Stomach (tissue), 9 donors: ENCODE results near the gene SLC24A3. TPM values are rescaled to one million over a fixed set of nuclear protein-coding genes. Genes with fewer than 3 reads are reported as not detected.

Experiments used
- DNase-seq, 2 donors: peaks; one replicate each; pipeline versions ENCODE4 v3.0.0 to v3.0.0-alpha.2; 2013 to 2019
- H3K27ac ChIP-seq, 5 donors: fragments of 200-600 bp in 4 of 5; sonication (generic) in 4 of 5; one replicate each; pipeline ENCODE4 v1.5.1; 2013 to 2019; ENCODE audit warnings: mild to moderate bottlenecking in 1 of 5, moderate library complexity in 1 of 5
- H3K27me3 ChIP-seq, 3 donors: fragments of 200-600 bp; sonication (generic); one replicate each; pipeline ENCODE4 v1.5.1; 2017 to 2019; ENCODE audit warnings: mixed run types in 1 of 3
- H3K36me3 ChIP-seq, 4 donors: fragments of 200-600 bp; sonication (generic); 1 replicate in 3 of 4; 2 replicates in 1 of 4; pipeline ENCODE4 v1.5.1; 2016 to 2019
- H3K4me1 ChIP-seq, 4 donors: fragments of 200-600 bp; sonication (generic); one replicate each; pipeline ENCODE4 v1.5.1; 2016 to 2019
- H3K4me3 ChIP-seq, 4 donors: fragments of 200-600 bp; sonication (generic) in 3 of 4; one replicate each; pipeline ENCODE4 v1.5.1; 2016 to 2019; ENCODE audit warnings: mild to moderate bottlenecking in 1 of 4
- H3K9me3 ChIP-seq, 4 donors: fragments of 200-600 bp; sonication (generic); one replicate each; pipeline ENCODE4 v1.5.1; 2016 to 2019
- EP300 ChIP-seq: sonication (generic); formaldehyde crosslinking; IDR thresholded peaks from one replicate; pipeline ENCODE4 v1.6.1; 2017; ENCODE audit warnings: antibody characterized with exemption
- POLR2A ChIP-seq, 4 donors: fragments of 450-650 bp; IDR thresholded peaks; one replicate each; pipeline ENCODE4 v1.6.1; 2016; ENCODE audit warnings: antibody characterized with exemption in 4 of 4, control low read depth in 2 of 4, mild to moderate bottlenecking in 1 of 4, moderate library complexity in 1 of 4
- POLR2AphosphoS5 ChIP-seq, 3 donors: sonication (generic); formaldehyde crosslinking; IDR thresholded peaks; one replicate each; pipeline ENCODE4 v1.6.1; 2016; ENCODE audit warnings: antibody characterized with exemption in 3 of 3
- WGBS, 5 donors: extraction: QIAGEN DNeasy Blood & Tissue Kit in 3 of 5; methylation state at CpG; one replicate each; pipeline versions ENCODE4 v1.1.5 to v1.1.7; 2013 to 2018; 5-methylcytosine and 5-hydroxymethylcytosine counted together
- intact Hi-C: fragments of 100-400 bp; cut with DNase I; formaldehyde crosslinking; loops from one replicate; pipeline ENCODE4 v1.15.1; 2023; ENCODE audit warnings: low total_unique reads
- polyA plus RNA-seq, 3 donors: library from polyadenylated mRNA; stranded (reverse); fragments of 200-250 nt; gene quantifications; one replicate each; pipeline ENCODE4 v1.2.3, GENCODE V29; 2013
- total RNA-seq, 5 donors: library from RNA; depleted of rRNA; stranded (reverse); fragments of >200 nt; gene quantifications; one replicate each; pipeline versions ENCODE4 v1.1.0 to v1.2.3, GENCODE V29; 2014 to 2016
- TF ChIP-seq, protein P1 (sequence below), 7 experiments: fragments of 450-650 bp in 4 of 7; fragments of 200-600 bp in 3 of 7; sonication (generic) in 3 of 7; IDR thresholded peaks; one replicate each; pipeline ENCODE4 v1.5.1; 2016 to 2019; ENCODE audit warnings: antibody characterized with exemption in 7 of 7, control low read depth in 2 of 7, mild to moderate bottlenecking in 1 of 7
- donor health status: healthy with polysubstance abuse.
- donor health status: Bipolar disorder and iron deficiency.
- donor health status: healthy.

SLC24A3 gene
- total and polyA plus RNA-seq, 8 donors = 1.8 to 9.0 (median 4.5) TPM

GRCh38 chr20:19397666-19398065 lies 185.2 kb downstream of the SLC24A3 start:
- H3K4me3 ChIP-seq = no peak overlapping the region
- peaks cover 0 to 13% (median 6%) of the 10 kb centered on the region in 4 donors for H3K9me3 ChIP-seq
- no peak overlapping the region for H3K27ac ChIP-seq
- H3K4me1 ChIP-seq = no peaks in the 10 kb centered on the region
- TF ChIP-seq EP300 (no peak), POLR2AphosphoS5 (IDR thresholded peaks at IDR 0.05) (no peak), POLR2A (IDR thresholded peaks at IDR 0.05) (no peak)
- TF ChIP-seq, protein P1, sequence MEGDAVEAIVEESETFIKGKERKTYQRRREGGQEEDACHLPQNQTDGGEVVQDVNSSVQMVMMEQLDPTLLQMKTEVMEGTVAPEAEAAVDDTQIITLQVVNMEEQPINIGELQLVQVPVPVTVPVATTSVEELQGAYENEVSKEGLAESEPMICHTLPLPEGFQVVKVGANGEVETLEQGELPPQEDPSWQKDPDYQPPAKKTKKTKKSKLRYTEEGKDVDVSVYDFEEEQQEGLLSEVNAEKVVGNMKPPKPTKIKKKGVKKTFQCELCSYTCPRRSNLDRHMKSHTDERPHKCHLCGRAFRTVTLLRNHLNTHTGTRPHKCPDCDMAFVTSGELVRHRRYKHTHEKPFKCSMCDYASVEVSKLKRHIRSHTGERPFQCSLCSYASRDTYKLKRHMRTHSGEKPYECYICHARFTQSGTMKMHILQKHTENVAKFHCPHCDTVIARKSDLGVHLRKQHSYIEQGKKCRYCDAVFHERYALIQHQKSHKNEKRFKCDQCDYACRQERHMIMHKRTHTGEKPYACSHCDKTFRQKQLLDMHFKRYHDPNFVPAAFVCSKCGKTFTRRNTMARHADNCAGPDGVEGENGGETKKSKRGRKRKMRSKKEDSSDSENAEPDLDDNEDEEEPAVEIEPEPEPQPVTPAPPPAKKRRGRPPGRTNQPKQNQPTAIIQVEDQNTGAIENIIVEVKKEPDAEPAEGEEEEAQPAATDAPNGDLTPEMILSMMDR (IDR thresholded peaks at IDR 0.05) = no peak
- no peaks in the 10 kb centered on the region for H3K27me3 ChIP-seq
- no peaks in the 10 kb centered on the region for H3K36me3 ChIP-seq
- intact Hi-C loops = no loop called here
- DNase-seq = no peak
- 58 to 85% (median 64%) methylated on average over 1 of the region's 1 CpG for WGBS, 5 donors

GRCh38 chr20:19401096-19401495 lies 188.7 kb downstream of the SLC24A3 start:
- Histone ChIP-seq H3K27me3 (no peaks in the 10 kb centered on the region), H3K27ac (no peak overlapping the region), H3K36me3 (no peaks in the 10 kb centered on the region), H3K9me3 (peaks cover 0 to 13% (median 6%) of the 10 kb centered on the region in 4 donors), H3K4me1 (no peaks in the 10 kb centered on the region), H3K4me3 (no peak overlapping the region)
- no peak for DNase-seq
- intact Hi-C loops = no loop called here
- TF ChIP-seq POLR2AphosphoS5 (IDR thresholded peaks at IDR 0.05) (no peak), POLR2A (IDR thresholded peaks at IDR 0.05) (no peak), EP300 (no peak)
- TF ChIP-seq, protein P1 (IDR thresholded peaks at IDR 0.05) = no peak
- WGBS, 5 donors = 67 to 83% (median 71%) methylated on average over 4 of the region's 4 CpGs

- Histone ChIP-seq H3K27me3 (no peaks in the 10 kb centered on the region), H3K4me3 (no peak overlapping the region), H3K9me3 (peaks cover 0 to 5% (median under 1%) of the 10 kb centered on the region in 4 donors), H3K4me1 (no peaks in the 10 kb centered on the region), H3K36me3 (no peaks in the 10 kb centered on the region), H3K27ac (no peak overlapping the region)
- intact Hi-C loops = no loop called here
- no peak for DNase-seq
- TF ChIP-seq, protein P1 (IDR thresholded peaks at IDR 0.05) = no peak
- no peak for TF ChIP-seq POLR2A (IDR thresholded peaks at IDR 0.05)
- no peak for TF ChIP-seq POLR2AphosphoS5 (IDR thresholded peaks at IDR 0.05)
- no peak for TF ChIP-seq EP300
- WGBS, 5 donors = 80 to 88% (median 86%) methylated on average over 4 of the region's 4 CpGs
Observed at GRCh38 chr20:19403549-19403948, 191.1 kb downstream of the SLC24A3 start.

GRCh38 chr20:19404826-19405225 lies 192.4 kb downstream of the SLC24A3 start:
- 76 to 91% (median 80%) methylated on average over 3 of the region's 3 CpGs for WGBS, 5 donors
- Histone ChIP-seq H3K9me3 (no peaks in the 10 kb centered on the region), H3K36me3 (no peaks in the 10 kb centered on the region), H3K4me1 (no peaks in the 10 kb centered on the region), H3K27me3 (no peaks in the 10 kb centered on the region), H3K4me3 (no peak overlapping the region), H3K27ac (no peak overlapping the region)
- intact Hi-C loops = no loop called here
- TF ChIP-seq, protein P1 (IDR thresholded peaks at IDR 0.05) = no peak
- TF ChIP-seq POLR2AphosphoS5 (IDR thresholded peaks at IDR 0.05) (no peak), EP300 (no peak), POLR2A (IDR thresholded peaks at IDR 0.05) (no peak)
- no peak for DNase-seq
